Panc1 (cell line): ENCODE results near the gene ERCC6L. TPM values are rescaled to one million over a fixed set of nuclear protein-coding genes. Genes with fewer than 3 reads are reported as not detected.

ENCODE experiments used
- ATAC-seq: fragments of 200-7000 bp; cut with Tn5 transposase; 2 replicates; pipeline ENCODE4 v1.9.1; 2020; ENCODE audit warnings: mild to moderate bottlenecking, moderate library complexity
- BruUV-seq: library from RNA; stranded (reverse); fragments of 400-500 nt; replicated peaks from 2 replicates; lab custom pipeline; 2021; lab: Mats Ljungman, UMichigan
- CTCF ChIA-PET: fragments of 300-600 bp; sonication (Branson Sonifier 250); formaldehyde crosslinking; loops from one replicate; lab custom pipeline; 2022; ENCODE audit warnings: antibody characterized with exemption; lab: Charles Lee
- POLR2A ChIA-PET: fragments of 300-600 bp; sonication (Branson Sonifier 250); formaldehyde crosslinking; loops from one replicate; lab custom pipeline; 2022; ENCODE audit warnings: antibody characterized with exemption; lab: Charles Lee
- DNase-seq: peaks from one replicate; pipeline ENCODE4 v3.0.0-alpha.2; 2010; ENCODE audit warnings: low read depth, low spot score
- H3K27ac ChIP-seq: 2 replicates; pipeline ENCODE4 v1.5.1; 2011; ENCODE audit warnings: mild to moderate bottlenecking, low read length, inconsistent platforms
- H3K27me3 ChIP-seq: fragments of 200-500 bp; sonication (Bioruptor generic); 2 replicates; pipeline ENCODE4 v1.6.0; 2014; ENCODE audit warnings: low read length, inconsistent platforms; ENCODE audit not compliant: control insufficient read depth, insufficient read depth
- H3K36me3 ChIP-seq: fragments of 200-500 bp; sonication (Bioruptor generic); 2 replicates; pipeline ENCODE4 v1.5.1; 2014; ENCODE audit warnings: inconsistent platforms, mild to moderate bottlenecking, low read length, moderate library complexity; ENCODE audit not compliant: control insufficient read depth, insufficient read depth
- H3K4me1 ChIP-seq: 2 replicates; pipeline ENCODE4 v1.5.1; 2011; ENCODE audit warnings: inconsistent platforms, mild to moderate bottlenecking, low read length, moderate library complexity; ENCODE audit not compliant: control insufficient read depth, insufficient read depth
- H3K4me3 ChIP-seq, 2 experiments: 2 replicates each; pipeline ENCODE4 v1.5.1; 2011 to 2012; ENCODE audit warnings: low read depth in 2 of 2, low read length in 2 of 2, mild to moderate bottlenecking in 2 of 2, inconsistent platforms in 1 of 2, moderate library complexity in 1 of 2
- H3K9me3 ChIP-seq: fragments of 200-500 bp; sonication (Bioruptor generic); 2 replicates; pipeline ENCODE4 v1.5.1; 2014; ENCODE audit warnings: low read depth, mild to moderate bottlenecking, inconsistent platforms, low read length, moderate library complexity; ENCODE audit not compliant: control insufficient read depth, insufficient read depth
- CTCF ChIP-seq: fragments of 450-650 bp; IDR thresholded peaks from 2 replicates; pipeline ENCODE4 v1.5.1; 2017; ENCODE audit warnings: mild to moderate bottlenecking
- POLR2AphosphoS5 ChIP-seq: IDR thresholded peaks from 2 replicates; pipeline ENCODE4 v1.6.1; 2012; ENCODE audit warnings: mild to moderate bottlenecking, low read depth, low read length, moderate library complexity
- REST ChIP-seq, 2 experiments: IDR thresholded peaks; 2 replicates each; pipeline ENCODE4 v1.6.1; 2011 to 2012; ENCODE audit warnings: low read depth in 2 of 2, control low read depth in 1 of 2, low read length in 1 of 2, mild to moderate bottlenecking in 1 of 2, moderate library complexity in 1 of 2; ENCODE audit not compliant: insufficient read depth in 1 of 2
- SIN3A ChIP-seq: IDR thresholded peaks from 2 replicates; pipeline ENCODE4 v1.6.1; 2012; ENCODE audit warnings: low read depth, mild to moderate bottlenecking, low read length, moderate library complexity, borderline replicate concordance; ENCODE audit not compliant: insufficient read depth
- TCF7L2 ChIP-seq: IDR thresholded peaks from 2 replicates; pipeline ENCODE4 v1.6.1; 2011; ENCODE audit warnings: mild to moderate bottlenecking, low read depth, low read length, inconsistent platforms
- in situ Hi-C: cut with HindIII; loops from 2 replicates; pipeline ENCODE4 v1.10.0; 2016; ENCODE audit warnings: low sequenced_read_pairs, low pct_unique_long_range_greater_than_20kb
- intact Hi-C: fragments of 100-400 bp; cut with micrococcal nuclease; formaldehyde crosslinking; loops from one replicate; pipeline ENCODE4 v1.10.0; 2022; ENCODE audit not compliant: unreplicated experiment
- total RNA-seq: library from RNA; stranded (reverse); gene quantifications from one replicate; pipeline ENCODE4 v1.2.1, GENCODE V29; 2021; ENCODE audit not compliant: unreplicated experiment

Gene ERCC6L
- total RNA-seq, 1 experiment from 2014 or later = 17.3 TPM

GRCh38 chrX:72205706-72206105 lies 33.1 kb downstream of the ERCC6L start:
- intact Hi-C loops = no loop called here
- Histone ChIP-seq H3K27me3 (no peaks in the 10 kb centered on the region), H3K27ac (no peak overlapping the region), H3K9me3 (no peaks in the 10 kb centered on the region; the same call in 1 of the 2 replicates), H3K36me3 (peaks cover 2% of the 10 kb centered on the region; the same call in 1 of the 2 replicates), H3K4me1 (no peaks in the 10 kb centered on the region; the same call in 1 of the 2 replicates), H3K4me3 (no peak overlapping the region)
- CTCF ChIA-PET = no interaction called here
- in situ Hi-C loops = no loop called here
- no TSS peak for BruUV-seq
- no peak for DNase-seq
- no peak for TF ChIP-seq POLR2AphosphoS5
- no peak for TF ChIP-seq REST (IDR thresholded peaks at IDR 0.05; ENCODE audit: insufficient read depth in 1 of 2, low read depth in 2 of 2, low read length in 1 of 2)
- no peak for TF ChIP-seq TCF7L2
- TF ChIP-seq SIN3A = no peak
- no peak for TF ChIP-seq CTCF
- ATAC-seq = no peak
- POLR2A ChIA-PET = interaction anchor here (0.6 kb wide), 1 partner anchor 12 kb away, joined by 5 read pairs; no protein-coding TSS in a partner anchor

DNA sequence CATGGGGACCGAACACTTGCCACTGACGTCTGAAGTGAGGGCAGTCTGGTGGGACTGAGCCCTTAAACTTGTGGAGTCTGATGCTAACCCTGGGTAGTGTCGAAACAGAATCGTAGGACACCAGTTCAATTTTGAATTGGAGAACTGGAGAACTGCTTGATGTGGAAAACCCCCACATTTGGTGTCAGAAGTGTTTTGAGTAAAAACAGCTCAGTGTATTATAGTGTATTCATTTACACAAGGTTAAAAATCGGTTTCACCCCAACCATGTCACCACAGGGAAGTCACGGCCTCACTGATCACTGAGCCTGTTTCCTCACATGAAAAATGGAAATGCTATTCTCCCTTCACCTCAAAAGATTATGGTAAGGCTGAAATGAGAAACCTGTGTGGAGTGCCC lies 35.4 kb downstream of the ERCC6L start:
- ChIA-PET POLR2A (no interaction called here), CTCF (no interaction called here)
- H3K9me3 ChIP-seq = no peaks in the 10 kb centered on the region
- ATAC-seq (no peak), DNase-seq (no peak)
- H3K4me3 ChIP-seq = no peak overlapping the region
- intact Hi-C loops (no loop called here), in situ Hi-C loops (no loop called here)
- H3K27me3 ChIP-seq = no peaks in the 10 kb centered on the region
- no peaks in the 10 kb centered on the region; the same call in 1 of the 2 replicates for H3K4me1 ChIP-seq
- H3K36me3 ChIP-seq = peaks cover 2% of the 10 kb centered on the region; the same call in 1 of the 2 replicates
- no peak overlapping the region for H3K27ac ChIP-seq
- no TSS peak for BruUV-seq
- TF ChIP-seq SIN3A (no peak), TCF7L2 (no peak)

- no peak overlapping the region for H3K27ac ChIP-seq
Observed at GRCh38 chrX:72202792-72203401, 35.9 kb downstream of the ERCC6L start.

More at GRCh38 chrX:72202792-72203401, 35.9 kb downstream of the ERCC6L start:
- ChIA-PET POLR2A (no interaction called here), CTCF (no interaction called here)
- in situ Hi-C loops (no loop called here), intact Hi-C loops (no loop called here)
- DNase-seq (no peak), ATAC-seq (no peak)
- no peaks in the 10 kb centered on the region; the same call in 1 of the 2 replicates for H3K4me1 ChIP-seq
- H3K4me3 ChIP-seq = no peak overlapping the region
- H3K9me3 ChIP-seq = no peaks in the 10 kb centered on the region
- TF ChIP-seq POLR2AphosphoS5 (no peak), CTCF (no peak), TCF7L2 (no peak), SIN3A (no peak), REST (IDR thresholded peaks at IDR 0.05; ENCODE audit: insufficient read depth in 1 of 2, low read depth in 2 of 2, low read length in 1 of 2) (no peak)
- H3K36me3 ChIP-seq = peaks cover 5% of the 10 kb centered on the region
- no peaks in the 10 kb centered on the region for H3K27me3 ChIP-seq
- BruUV-seq = no TSS peak
